Body of pancreas (tissue), 4 donors: ENCODE measurements around the gene KDELR3.

Source experiments
- POLR2A ChIP-seq, 3 donors: fragments of 450-650 bp; IDR thresholded peaks; one replicate each; pipeline ENCODE4 v1.6.1; 2016; ENCODE audit warnings: antibody characterized with exemption in 3 of 3, mild to moderate bottlenecking in 2 of 3
- TF ChIP-seq, protein P1 (sequence below), 7 experiments: fragments of 450-650 bp in 4 of 7; fragments of 200-600 bp in 3 of 7; sonication (generic) in 3 of 7; IDR thresholded peaks; one replicate each; pipeline ENCODE4 v1.5.1; 2016 to 2019; ENCODE audit warnings: antibody characterized with exemption in 7 of 7

DNA sequence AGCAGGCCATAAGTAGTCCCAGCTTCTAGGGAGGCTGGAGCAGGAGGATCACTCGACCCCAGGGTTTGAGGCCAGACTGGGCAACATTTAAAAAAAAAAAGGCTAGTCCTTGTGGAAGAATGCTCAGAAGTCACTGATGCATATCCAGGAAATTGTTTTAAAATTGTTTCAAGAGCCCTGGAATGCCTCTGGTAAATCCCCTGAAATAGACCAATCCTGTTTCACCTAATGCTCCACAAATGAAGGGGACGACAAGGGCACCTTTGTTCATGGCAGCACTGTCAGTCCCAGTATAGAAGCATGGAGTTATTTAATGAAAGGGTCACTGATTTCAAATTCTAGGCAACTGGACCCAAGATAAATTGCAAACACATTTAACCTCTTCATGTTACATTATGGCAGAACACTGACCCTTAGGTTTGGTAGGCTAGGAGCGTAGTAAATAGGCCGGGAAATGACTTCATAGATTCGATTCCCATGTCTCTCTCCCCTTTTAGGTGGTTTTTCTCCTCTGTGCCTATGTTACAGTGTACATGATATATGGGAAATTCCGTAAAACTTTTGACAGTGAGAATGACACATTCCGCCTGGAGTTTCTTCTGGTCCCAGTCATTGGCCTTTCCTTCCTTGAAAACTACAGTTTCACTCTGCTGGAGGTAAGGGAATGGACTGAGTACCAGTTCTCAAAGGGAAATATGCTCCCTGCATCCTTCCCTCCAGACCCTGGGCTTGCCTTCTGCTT, 11.4 kb downstream of the KDELR3 start:
- TF ChIP-seq, protein P1, sequence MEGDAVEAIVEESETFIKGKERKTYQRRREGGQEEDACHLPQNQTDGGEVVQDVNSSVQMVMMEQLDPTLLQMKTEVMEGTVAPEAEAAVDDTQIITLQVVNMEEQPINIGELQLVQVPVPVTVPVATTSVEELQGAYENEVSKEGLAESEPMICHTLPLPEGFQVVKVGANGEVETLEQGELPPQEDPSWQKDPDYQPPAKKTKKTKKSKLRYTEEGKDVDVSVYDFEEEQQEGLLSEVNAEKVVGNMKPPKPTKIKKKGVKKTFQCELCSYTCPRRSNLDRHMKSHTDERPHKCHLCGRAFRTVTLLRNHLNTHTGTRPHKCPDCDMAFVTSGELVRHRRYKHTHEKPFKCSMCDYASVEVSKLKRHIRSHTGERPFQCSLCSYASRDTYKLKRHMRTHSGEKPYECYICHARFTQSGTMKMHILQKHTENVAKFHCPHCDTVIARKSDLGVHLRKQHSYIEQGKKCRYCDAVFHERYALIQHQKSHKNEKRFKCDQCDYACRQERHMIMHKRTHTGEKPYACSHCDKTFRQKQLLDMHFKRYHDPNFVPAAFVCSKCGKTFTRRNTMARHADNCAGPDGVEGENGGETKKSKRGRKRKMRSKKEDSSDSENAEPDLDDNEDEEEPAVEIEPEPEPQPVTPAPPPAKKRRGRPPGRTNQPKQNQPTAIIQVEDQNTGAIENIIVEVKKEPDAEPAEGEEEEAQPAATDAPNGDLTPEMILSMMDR (IDR thresholded peaks at IDR 0.05), result no peak
- TF ChIP-seq POLR2A (IDR thresholded peaks at IDR 0.05), result no peak
